MCF 10A (cell line): Measurements from ENCODE around the gene RAP1GDS1. TPM values are rescaled to one million over a fixed set of nuclear protein-coding genes. Genes with fewer than 3 reads are reported as not detected.

Experiments
- BruUV-seq: library from RNA; stranded (reverse); fragments of 400-500 nt; replicated peaks from 2 replicates; lab custom pipeline; 2021; lab: Mats Ljungman, UMichigan
- CTCF ChIA-PET: fragments of 300-600 bp; sonication (Branson Sonifier 250); formaldehyde crosslinking; extraction: SDS; loops from one replicate; lab custom pipeline; 2021; ENCODE audit warnings: antibody characterized with exemption, inconsistent platforms; lab: Yijun Ruan, JAX
- POLR2A ChIA-PET: fragments of 300-600, 350-650 bp; sonication (Branson Sonifier 250); formaldehyde crosslinking; extraction: SDS; loops from one replicate; lab custom pipeline; 2020; ENCODE audit warnings: antibody characterized with exemption, inconsistent platforms; lab: Yijun Ruan, JAX
- DNase-seq: peaks from one replicate; pipeline ENCODE4 v3.0.0-alpha.2; 2018; ENCODE audit not compliant: unreplicated experiment
- H3K27ac Mint-ChIP-seq: one replicate; pipeline ENCODE4 v1.8.0; 2022; ENCODE audit warnings: mild to moderate bottlenecking, low read depth, mixed read lengths; ENCODE audit not compliant: unreplicated experiment
- H3K27me3 Mint-ChIP-seq: one replicate; pipeline ENCODE4 v1.8.0; 2022; ENCODE audit warnings: mixed read lengths; ENCODE audit not compliant: insufficient read depth, unreplicated experiment
- H3K36me3 Mint-ChIP-seq: one replicate; pipeline ENCODE4 v1.8.0; 2022; ENCODE audit warnings: mild to moderate bottlenecking, moderate library complexity, mixed read lengths; ENCODE audit not compliant: insufficient read depth, unreplicated experiment
- H3K4me1 Mint-ChIP-seq: one replicate; pipeline ENCODE4 v1.8.0; 2022; ENCODE audit warnings: mixed read lengths; ENCODE audit not compliant: insufficient read depth, unreplicated experiment
- H3K4me3 Mint-ChIP-seq: one replicate; pipeline ENCODE4 v1.8.0; 2022; ENCODE audit warnings: mild to moderate bottlenecking, moderate library complexity, mixed read lengths; ENCODE audit not compliant: unreplicated experiment
- H3K9me3 Mint-ChIP-seq: one replicate; pipeline ENCODE4 v1.8.0; 2022; ENCODE audit warnings: mixed read lengths; ENCODE audit not compliant: unreplicated experiment
- intact Hi-C: fragments of 100-400 bp; cut with micrococcal nuclease; formaldehyde crosslinking; loops from 2 replicates; pipeline ENCODE4 v1.14.1; 2022
- total RNA-seq: library from RNA; stranded (reverse); gene quantifications from 2 replicates; pipeline ENCODE4 v1.2.3, GENCODE V29; 2022
- TF ChIP-seq, protein P1 (sequence below): fragments of 200-600 bp; IDR thresholded peaks from one replicate; pipeline ENCODE4 v1.8.0; 2022; ENCODE audit warnings: antibody characterized with exemption, mild to moderate bottlenecking; ENCODE audit not compliant: unreplicated experiment

RAP1GDS1 gene
- total RNA-seq, 1 experiment from 2014 or later, result 68.9 TPM

DNA sequence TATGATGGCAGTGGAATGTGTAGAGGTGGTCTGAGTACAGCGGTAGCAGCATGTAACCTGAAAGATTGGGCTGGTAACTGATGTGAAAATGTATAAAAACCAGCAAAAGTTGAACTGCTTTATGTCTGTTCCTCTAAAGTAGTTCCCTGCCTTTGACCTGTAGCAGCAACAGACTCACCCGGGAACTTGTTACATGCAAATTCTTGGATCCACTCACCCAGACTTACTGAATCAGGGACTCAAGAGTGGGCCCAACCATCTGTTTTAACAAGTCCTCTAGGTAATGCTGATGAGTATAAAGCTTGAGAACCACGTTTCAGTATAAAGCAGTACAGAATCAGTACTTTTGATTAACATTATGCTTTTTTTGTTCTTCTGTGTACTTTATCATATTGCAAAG lies 84.7 kb downstream of the RAP1GDS1 start:
- H3K4me3 Mint-ChIP-seq, result no peak overlapping the region
- no peak overlapping the region for H3K27ac Mint-ChIP-seq
- intact Hi-C loops, result no loop called here
- TF ChIP-seq, protein P1, sequence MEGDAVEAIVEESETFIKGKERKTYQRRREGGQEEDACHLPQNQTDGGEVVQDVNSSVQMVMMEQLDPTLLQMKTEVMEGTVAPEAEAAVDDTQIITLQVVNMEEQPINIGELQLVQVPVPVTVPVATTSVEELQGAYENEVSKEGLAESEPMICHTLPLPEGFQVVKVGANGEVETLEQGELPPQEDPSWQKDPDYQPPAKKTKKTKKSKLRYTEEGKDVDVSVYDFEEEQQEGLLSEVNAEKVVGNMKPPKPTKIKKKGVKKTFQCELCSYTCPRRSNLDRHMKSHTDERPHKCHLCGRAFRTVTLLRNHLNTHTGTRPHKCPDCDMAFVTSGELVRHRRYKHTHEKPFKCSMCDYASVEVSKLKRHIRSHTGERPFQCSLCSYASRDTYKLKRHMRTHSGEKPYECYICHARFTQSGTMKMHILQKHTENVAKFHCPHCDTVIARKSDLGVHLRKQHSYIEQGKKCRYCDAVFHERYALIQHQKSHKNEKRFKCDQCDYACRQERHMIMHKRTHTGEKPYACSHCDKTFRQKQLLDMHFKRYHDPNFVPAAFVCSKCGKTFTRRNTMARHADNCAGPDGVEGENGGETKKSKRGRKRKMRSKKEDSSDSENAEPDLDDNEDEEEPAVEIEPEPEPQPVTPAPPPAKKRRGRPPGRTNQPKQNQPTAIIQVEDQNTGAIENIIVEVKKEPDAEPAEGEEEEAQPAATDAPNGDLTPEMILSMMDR, result no peak
- BruUV-seq, result no TSS peak
- CTCF ChIA-PET, result interaction anchor here (0.6 kb wide), 1 partner anchor 102 kb away, joined by 3 read pairs; no protein-coding TSS in a partner anchor
- no peaks in the 10 kb centered on the region for H3K9me3 Mint-ChIP-seq
- POLR2A ChIA-PET, result interaction anchor here (0.8 kb wide), 1 partner anchor 85 kb away, joined by 3 read pairs; the partner anchor contains the start of gene RAP1GDS1
- H3K36me3 Mint-ChIP-seq, result peaks cover 15% of the 10 kb centered on the region
- no peaks in the 10 kb centered on the region for H3K4me1 Mint-ChIP-seq
- H3K27me3 Mint-ChIP-seq, result no peaks in the 10 kb centered on the region
- no peak for DNase-seq

DNA sequence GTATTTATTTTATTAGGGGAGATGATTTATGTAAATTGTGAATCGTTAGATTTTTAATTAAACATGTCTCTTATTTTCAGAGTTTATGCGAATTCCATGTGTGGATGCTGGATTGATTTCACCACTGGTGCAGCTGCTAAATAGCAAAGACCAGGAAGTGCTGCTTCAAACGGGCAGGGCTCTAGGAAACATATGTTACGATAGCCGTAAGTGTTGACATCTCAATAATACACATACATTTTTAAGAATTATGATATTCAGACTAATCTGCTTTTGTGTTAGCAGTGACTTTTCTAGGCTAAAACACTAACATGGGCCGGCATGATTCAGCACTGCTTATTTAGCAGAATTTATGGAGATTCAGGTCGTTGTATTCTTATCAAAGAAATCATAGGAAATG lies 91.2 kb downstream of the RAP1GDS1 start:
- no peak overlapping the region for H3K4me3 Mint-ChIP-seq
- BruUV-seq, result no TSS peak
- intact Hi-C loops, result no loop called here
- no peak overlapping the region for H3K27ac Mint-ChIP-seq
- H3K27me3 Mint-ChIP-seq, result no peaks in the 10 kb centered on the region
- peaks cover 23% of the 10 kb centered on the region for H3K36me3 Mint-ChIP-seq
- TF ChIP-seq, protein P1, result no peak
- POLR2A ChIA-PET, result interaction anchor here (1.0 kb wide), 1 partner anchor 9 kb away, joined by 3 read pairs; no protein-coding TSS in a partner anchor
- H3K9me3 Mint-ChIP-seq, result no peaks in the 10 kb centered on the region
- CTCF ChIA-PET, result no interaction called here
- H3K4me1 Mint-ChIP-seq, result no peaks in the 10 kb centered on the region
- DNase-seq, result no peak

DNA sequence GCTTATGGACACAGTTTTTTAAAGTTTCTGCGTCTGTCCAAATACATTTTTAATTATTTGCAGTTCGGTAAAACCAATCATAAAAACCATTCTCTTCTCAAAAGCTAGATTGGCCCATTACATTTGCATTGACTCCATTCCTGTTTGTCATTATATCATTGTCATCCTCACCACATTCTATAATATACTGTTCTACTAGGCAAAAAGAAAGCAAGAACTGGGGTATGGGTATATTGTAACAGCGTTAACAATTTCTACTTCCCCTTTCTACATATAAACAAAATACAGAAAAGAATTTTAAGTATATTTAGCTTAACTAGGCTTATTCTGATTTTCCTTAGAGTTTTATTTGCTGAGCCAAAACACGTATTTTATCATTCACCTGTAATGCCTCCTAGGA lies 91.8 kb downstream of the RAP1GDS1 start:
- Mint-ChIP-seq H3K27me3 (no peaks in the 10 kb centered on the region), H3K27ac (no peak overlapping the region), H3K4me3 (no peak overlapping the region), H3K4me1 (no peaks in the 10 kb centered on the region), H3K9me3 (no peaks in the 10 kb centered on the region), H3K36me3 (peaks cover 21% of the 10 kb centered on the region)
- POLR2A ChIA-PET, result interaction anchor here (1.0 to 1.1 kb wide), 2 partner anchors 9 to 19 kb away, joined by 3 read pairs; no protein-coding TSS in a partner anchor
- TF ChIP-seq, protein P1, result no peak
- intact Hi-C loops, result no loop called here
- CTCF ChIA-PET, result no interaction called here
- TSS peak; percentile 8 for BruUV-seq
- no peak for DNase-seq

DNA sequence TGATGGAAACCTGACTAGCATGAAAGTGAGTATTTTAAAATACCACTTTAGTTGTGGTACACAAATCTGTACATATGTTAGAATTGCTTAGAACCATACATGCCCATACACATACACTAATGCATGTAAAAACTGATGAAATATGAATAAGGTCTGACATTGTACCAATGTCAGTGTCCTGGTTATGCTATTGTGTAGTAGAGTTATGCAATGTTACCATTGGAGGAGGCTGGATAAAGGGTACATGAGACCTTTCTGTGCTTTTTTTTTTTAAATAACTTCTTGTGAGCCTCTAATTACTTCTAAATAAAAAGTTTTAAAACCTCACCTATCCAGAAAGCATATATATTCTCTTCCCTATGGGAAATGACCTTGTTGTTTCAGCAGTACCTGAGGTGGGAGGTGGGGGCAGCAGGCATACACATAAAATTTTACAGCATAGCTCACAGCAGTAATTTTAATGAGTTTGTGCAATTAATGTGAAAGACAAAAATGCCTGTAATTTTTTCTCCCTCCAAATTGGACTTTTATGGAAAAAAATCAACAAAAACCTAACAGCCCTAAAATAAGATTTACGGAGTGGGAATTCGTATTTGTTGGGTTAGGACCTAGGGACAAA lies 97.6 kb downstream of the RAP1GDS1 start:
- POLR2A ChIA-PET, result no interaction called here
- intact Hi-C loops, result no loop called here
- peaks cover 5% of the 10 kb centered on the region for H3K4me1 Mint-ChIP-seq
- TF ChIP-seq, protein P1, result no peak
- peaks cover 13% of the 10 kb centered on the region for H3K36me3 Mint-ChIP-seq
- H3K27me3 Mint-ChIP-seq, result no peaks in the 10 kb centered on the region
- H3K27ac Mint-ChIP-seq, result no peak overlapping the region
- peaks cover 5% of the 10 kb centered on the region for H3K9me3 Mint-ChIP-seq
- BruUV-seq, result no TSS peak
- CTCF ChIA-PET, result no interaction called here
- DNase-seq, result no peak
- no peak overlapping the region for H3K4me3 Mint-ChIP-seq
